Inflammatory macrophage treated with lipopolysaccharide for 1 hour (primary cell): ENCODE data around the gene DMAC2.
"Not testable (repeated sequence)": the region's sequence is repeated elsewhere in the genome, so short reads cannot be mapped to it uniquely, and the experiment has no call there.

Experiments used
- DNase-seq, 2 donors: peaks; one replicate each; pipeline ENCODE4 v3.0.0-alpha.2; 2020 to 2022

DMAC2 gene

GRCh38 chr19:41439441-41440222 is at the start of gene DMAC2:
Gene DMAC2, minus strand, starts transcription at chr19:41439912. Its CDS starts 13 bp downstream, at chr19:41439899.
- peak; percentile 97 for DNase-seq

DNA sequence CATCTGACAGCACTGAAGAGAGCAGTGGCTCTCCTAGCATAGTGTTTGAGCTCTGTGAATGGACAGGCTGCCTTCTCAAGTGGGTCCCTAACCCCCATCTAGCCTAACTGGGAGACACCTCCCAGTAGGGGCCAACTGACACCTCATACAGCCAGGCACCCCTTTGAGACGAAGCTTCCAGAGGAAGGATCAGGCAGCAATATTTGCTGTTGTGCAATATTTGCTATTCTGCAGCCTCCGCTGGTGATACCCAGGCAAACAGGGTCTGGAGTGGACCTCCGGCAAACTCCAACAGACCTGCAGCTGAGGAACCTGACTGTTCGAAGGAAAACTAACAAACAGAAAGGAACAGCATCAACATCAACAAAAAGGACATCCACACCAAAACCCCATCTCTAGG is 47.2 kb upstream of the DMAC2 start:
- not testable (repeated sequence) for DNase-seq

- DNase-seq: no peak
Observed at GRCh38 chr19:41484822-41485221, 45.1 kb upstream of the DMAC2 start.

DNA sequence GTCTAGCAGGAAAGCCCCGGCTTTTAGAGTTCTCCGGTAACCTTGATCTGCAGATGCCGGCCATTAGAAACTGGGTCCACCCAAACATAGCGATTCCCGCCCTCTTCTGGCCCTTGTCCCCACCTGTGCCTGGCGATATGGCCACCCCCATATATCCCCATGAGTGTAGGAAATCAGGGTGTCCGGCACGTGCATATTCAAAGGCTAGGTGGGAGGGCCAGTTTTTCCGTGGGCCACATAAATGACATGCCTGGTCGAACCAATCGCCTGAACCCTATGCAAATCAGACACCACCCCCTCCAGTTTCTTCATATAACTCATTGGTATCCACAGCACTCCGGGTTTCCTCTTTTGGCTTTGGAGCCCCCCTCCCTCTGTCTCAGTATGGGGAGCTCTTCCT is 40.6 kb upstream of the DMAC2 start:
- no peak for DNase-seq

- DNase-seq: no peak
Observed at GRCh38 chr19:41479757-41480191, 40.1 kb upstream of the DMAC2 start.

GRCh38 chr19:41478875-41479756 is 39.4 kb upstream of the DMAC2 start:
- no peak for DNase-seq

DNA sequence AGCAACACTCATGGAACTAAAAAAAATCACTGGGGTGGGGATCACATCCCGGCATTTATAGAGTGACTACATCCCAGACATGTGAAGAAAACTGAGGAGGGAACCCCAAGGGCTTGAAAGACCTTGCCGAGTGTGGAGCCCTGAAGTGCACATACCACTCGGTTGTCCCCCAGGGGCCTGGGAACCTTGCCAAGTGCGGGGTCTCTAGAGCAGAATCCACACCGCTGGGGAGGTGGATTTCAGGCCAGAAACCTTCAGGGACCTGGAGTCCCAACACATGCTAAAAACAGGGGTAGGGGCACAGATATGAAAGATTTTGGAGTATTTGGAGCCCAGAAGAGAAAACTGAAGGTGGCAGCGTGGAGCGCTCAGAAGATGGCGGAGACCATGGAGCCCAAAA is 38.5 kb upstream of the DMAC2 start:
- no peak for DNase-seq

DNA sequence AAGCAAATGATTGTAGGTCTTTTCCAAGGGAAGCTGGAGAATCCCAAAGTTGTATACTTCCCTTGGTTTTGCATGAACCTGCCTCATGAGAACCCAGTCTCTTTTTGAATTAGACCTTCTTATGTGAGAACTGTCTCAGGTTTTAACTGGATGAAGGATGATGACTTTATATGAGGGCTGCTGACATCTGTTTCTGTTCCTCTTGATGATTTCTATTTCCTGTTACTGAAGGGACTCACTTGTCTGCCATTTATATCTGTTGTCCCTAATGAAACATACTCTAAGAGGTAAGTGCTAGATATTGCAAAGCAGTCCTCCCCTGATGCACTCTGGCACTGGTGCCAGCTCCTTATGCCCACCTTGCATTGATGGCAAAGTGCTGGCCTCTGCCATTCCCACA is 36.9 kb upstream of the DMAC2 start:
- no peak for DNase-seq

- not testable (repeated sequence) for DNase-seq
Observed at GRCh38 chr19:41463257-41464256, 23.8 kb upstream of the DMAC2 start.

- DNase-seq: no peak
Observed at GRCh38 chr19:41462497-41462896, 22.8 kb upstream of the DMAC2 start.

GRCh38 chr19:41457241-41457640 is 17.5 kb upstream of the DMAC2 start:
- DNase-seq: no peak

DNA sequence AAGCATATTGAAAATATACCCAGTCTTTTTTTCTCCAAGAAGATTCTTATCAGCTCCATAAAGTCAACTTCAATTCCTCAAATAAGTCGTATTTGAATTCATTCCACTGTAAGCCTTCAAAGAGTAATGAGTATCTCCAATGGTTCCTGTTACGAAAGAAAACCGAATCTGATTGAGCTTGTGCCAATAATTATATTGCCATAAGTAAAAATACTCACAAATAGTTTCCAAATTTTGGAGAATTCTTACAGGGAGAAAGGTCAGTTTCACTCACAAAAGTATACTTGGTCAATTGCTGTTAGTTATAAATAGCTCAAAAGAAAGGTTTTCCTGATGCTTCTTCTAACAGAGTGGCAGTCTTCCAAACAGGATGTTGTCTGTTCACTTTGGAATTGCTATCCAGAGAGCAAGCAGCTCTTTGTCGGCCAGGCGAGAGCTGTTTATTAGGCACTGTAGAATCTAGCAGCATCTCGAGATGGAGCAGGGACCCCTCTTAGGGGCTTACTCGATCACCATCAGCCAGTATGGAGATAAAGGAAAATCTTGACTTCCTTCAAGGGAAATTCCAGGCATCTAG is 16.7 kb upstream of the DMAC2 start:
- DNase-seq: no peak

GRCh38 chr19:41455936-41456335 is 16.2 kb upstream of the DMAC2 start:
- DNase-seq: no peak

GRCh38 chr19:41452584-41453275 is 13.0 kb upstream of the DMAC2 start:
- no peak for DNase-seq

- no peak for DNase-seq
Observed at GRCh38 chr19:41449865-41450178, 10.1 kb upstream of the DMAC2 start.

DNA sequence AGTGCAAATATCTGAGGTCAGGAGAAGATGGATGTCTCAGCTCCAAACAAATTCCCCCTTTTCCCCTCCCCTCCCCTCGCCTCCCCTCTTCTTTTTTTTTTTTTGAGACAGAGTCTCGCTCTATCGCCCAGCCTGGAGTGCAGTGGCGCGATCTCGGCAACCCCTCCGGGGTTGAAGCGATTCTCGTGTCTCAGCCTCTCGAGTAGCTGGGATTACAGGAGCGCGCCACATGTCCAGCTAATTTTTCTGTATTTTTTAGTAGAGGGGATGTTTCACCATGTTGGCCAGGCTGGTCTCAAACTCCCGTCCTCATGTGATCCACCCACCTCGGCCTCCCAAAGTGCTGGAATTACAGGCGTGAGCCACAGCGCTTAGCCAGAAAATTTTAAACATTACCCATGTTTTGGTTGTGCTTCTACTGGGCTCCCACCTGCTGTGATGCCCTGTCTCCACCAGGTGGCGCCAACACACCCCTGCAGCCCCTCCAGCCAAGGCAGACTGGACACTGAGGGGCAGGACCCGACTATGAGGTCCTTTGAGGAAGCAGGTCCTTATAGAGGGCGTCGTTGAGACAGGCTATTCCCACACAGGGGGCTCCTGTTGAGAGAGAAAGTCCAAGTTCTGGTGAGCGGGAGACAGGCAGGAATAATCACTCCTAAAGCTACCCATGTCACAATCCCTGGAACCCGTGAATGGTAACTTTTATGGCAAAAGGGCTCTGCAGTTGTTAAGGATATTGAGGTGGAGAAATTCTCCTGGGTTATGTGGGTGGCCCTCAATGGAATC is 9.6 kb upstream of the DMAC2 start:
- peak; percentile 48 to 81 for DNase-seq

- no peak for DNase-seq
Observed at GRCh38 chr19:41447732-41448332, 8.1 kb upstream of the DMAC2 start.

- DNase-seq: no peak
Observed at GRCh38 chr19:41445575-41445974, 5.9 kb upstream of the DMAC2 start.

DNA sequence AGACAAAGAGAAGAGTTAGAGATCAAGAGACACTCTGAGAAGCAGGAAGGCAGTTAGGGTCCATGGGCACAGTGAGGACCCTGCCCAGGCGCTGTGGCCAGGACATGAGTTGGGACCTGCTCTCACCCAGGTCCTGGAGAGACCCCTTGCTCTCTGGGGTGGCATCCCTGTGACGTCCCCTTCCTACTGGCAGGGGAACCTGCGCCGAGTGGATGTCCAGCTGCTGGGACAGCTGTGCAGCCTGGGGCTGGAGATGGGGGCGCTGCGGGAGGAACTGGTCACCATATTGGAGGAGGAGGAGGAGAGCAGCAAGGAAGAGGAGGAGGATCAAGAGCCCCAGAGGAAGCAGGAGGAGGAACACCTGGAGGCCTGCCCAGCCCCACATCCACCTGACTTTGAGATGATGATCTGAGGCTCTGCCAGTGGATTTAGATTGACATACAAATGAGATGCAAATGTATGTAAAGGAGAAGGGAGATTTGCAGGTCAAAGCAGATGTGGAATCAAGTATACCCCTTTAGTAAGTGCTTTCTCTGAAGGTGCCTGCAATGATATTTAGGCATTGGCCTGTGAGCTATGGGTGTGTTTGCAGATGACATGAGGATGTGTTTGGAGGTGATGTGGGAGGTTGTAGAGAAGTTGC is 4.2 kb upstream of the DMAC2 start:
- DNase-seq: no peak
